ENCODE data around the gene CLMN.

DNA sequence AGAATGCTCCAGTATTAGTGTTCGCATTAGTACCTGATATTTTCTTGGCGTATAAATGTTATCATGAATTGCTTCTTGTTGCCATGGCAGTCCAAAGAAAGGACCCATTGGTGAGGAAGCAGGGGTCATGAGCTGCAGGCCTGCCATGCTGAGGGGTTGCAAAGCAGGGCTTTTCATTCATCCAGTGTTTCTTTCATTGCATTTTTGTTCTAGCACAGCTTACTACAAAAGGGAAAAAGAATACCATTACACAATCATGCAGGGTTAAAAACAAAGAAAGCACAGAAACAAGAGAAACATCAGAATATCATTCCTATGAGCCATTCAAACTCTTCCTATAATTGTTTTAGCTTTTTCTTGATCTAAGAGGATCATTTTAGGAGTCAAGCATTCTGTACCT lies 186.4 kb downstream of the CLMN start:
- TF ChIP-seq, protein P1, sequence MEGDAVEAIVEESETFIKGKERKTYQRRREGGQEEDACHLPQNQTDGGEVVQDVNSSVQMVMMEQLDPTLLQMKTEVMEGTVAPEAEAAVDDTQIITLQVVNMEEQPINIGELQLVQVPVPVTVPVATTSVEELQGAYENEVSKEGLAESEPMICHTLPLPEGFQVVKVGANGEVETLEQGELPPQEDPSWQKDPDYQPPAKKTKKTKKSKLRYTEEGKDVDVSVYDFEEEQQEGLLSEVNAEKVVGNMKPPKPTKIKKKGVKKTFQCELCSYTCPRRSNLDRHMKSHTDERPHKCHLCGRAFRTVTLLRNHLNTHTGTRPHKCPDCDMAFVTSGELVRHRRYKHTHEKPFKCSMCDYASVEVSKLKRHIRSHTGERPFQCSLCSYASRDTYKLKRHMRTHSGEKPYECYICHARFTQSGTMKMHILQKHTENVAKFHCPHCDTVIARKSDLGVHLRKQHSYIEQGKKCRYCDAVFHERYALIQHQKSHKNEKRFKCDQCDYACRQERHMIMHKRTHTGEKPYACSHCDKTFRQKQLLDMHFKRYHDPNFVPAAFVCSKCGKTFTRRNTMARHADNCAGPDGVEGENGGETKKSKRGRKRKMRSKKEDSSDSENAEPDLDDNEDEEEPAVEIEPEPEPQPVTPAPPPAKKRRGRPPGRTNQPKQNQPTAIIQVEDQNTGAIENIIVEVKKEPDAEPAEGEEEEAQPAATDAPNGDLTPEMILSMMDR (IDR thresholded peaks at IDR 0.05; ENCODE audit: insufficient read depth, low read length) = no peak
- TF ChIP-seq POLR2AphosphoS5 (IDR thresholded peaks at IDR 0.05; ENCODE audit: low read depth) (no peak), GABPA (IDR thresholded peaks at IDR 0.05; ENCODE audit: low read depth) (no peak), SPI1 (IDR thresholded peaks at IDR 0.05; ENCODE audit: borderline replicate concordance, low read depth) (no peak)
- TF ChIP-seq, protein P2, sequence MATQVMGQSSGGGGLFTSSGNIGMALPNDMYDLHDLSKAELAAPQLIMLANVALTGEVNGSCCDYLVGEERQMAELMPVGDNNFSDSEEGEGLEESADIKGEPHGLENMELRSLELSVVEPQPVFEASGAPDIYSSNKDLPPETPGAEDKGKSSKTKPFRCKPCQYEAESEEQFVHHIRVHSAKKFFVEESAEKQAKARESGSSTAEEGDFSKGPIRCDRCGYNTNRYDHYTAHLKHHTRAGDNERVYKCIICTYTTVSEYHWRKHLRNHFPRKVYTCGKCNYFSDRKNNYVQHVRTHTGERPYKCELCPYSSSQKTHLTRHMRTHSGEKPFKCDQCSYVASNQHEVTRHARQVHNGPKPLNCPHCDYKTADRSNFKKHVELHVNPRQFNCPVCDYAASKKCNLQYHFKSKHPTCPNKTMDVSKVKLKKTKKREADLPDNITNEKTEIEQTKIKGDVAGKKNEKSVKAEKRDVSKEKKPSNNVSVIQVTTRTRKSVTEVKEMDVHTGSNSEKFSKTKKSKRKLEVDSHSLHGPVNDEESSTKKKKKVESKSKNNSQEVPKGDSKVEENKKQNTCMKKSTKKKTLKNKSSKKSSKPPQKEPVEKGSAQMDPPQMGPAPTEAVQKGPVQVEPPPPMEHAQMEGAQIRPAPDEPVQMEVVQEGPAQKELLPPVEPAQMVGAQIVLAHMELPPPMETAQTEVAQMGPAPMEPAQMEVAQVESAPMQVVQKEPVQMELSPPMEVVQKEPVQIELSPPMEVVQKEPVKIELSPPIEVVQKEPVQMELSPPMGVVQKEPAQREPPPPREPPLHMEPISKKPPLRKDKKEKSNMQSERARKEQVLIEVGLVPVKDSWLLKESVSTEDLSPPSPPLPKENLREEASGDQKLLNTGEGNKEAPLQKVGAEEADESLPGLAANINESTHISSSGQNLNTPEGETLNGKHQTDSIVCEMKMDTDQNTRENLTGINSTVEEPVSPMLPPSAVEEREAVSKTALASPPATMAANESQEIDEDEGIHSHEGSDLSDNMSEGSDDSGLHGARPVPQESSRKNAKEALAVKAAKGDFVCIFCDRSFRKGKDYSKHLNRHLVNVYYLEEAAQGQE (IDR thresholded peaks at IDR 0.05; ENCODE audit: insufficient replicate concordance, low read depth) = no peak
